WTC11 (cell line): Measurements from ENCODE around the gene UQCC2. TPM values are rescaled to one million over a fixed set of nuclear protein-coding genes. Genes with fewer than 3 reads are reported as not detected.

ENCODE experiments used
- ATAC-seq: fragments of 200-7000 bp; cut with Tn5 transposase; 2 replicates; pipeline ENCODE4 v1.10.0; 2021; ENCODE audit warnings: mild to moderate bottlenecking, moderate library complexity
- CTCF ChIA-PET: fragments of 300-600 bp; sonication (Branson Sonifier 250); formaldehyde crosslinking; loops from one replicate; lab custom pipeline; 2021; ENCODE audit warnings: antibody characterized with exemption; lab: Charles Lee
- POLR2A ChIA-PET: fragments of 350-600 bp; sonication (Branson Sonifier 250); formaldehyde crosslinking; loops from one replicate; lab custom pipeline; 2021; ENCODE audit warnings: antibody characterized with exemption; lab: Charles Lee
- DNase-seq: peaks from one replicate; pipeline ENCODE4 v3.0.0; 2021; ENCODE audit warnings: low spot score
- H3K27ac Mint-ChIP-seq: 2 replicates; pipeline ENCODE4 v1.8.0; 2021; ENCODE audit warnings: mixed read lengths
- H3K27me3 Mint-ChIP-seq: 2 replicates; pipeline ENCODE4 v1.8.0; 2021; ENCODE audit warnings: low read depth, mild to moderate bottlenecking, moderate library complexity, mixed read lengths
- H3K36me3 Mint-ChIP-seq: 2 replicates; pipeline ENCODE4 v1.8.0; 2021; ENCODE audit warnings: mixed read lengths
- H3K4me1 Mint-ChIP-seq: 2 replicates; pipeline ENCODE4 v1.8.0; 2022; ENCODE audit warnings: mixed read lengths
- H3K4me3 Mint-ChIP-seq: 2 replicates; pipeline ENCODE4 v1.8.0; 2021; ENCODE audit warnings: mild to moderate bottlenecking, moderate library complexity, mixed read lengths
- H3K9me3 Mint-ChIP-seq: 2 replicates; pipeline ENCODE4 v1.8.0; 2021; ENCODE audit warnings: mixed read lengths
- ARID4B ChIP-seq: sonication (generic); formaldehyde crosslinking; IDR thresholded peaks from 2 replicates; pipeline ENCODE4 v1.8.0; 2023; ENCODE audit warnings: missing genetic modification reagents, mild to moderate bottlenecking, borderline replicate concordance
- ATF1 ChIP-seq: sonication (generic); formaldehyde crosslinking; IDR thresholded peaks from 2 replicates; pipeline ENCODE4 v1.8.1; 2023; ENCODE audit warnings: mild to moderate bottlenecking, moderate library complexity, missing genetic modification reagents
- ELF4 ChIP-seq: sonication (generic); formaldehyde crosslinking; IDR thresholded peaks from 2 replicates; pipeline ENCODE4 v1.8.1; 2022; ENCODE audit warnings: low read depth, mild to moderate bottlenecking, moderate library complexity, missing genetic modification reagents
- FOXP1 ChIP-seq: sonication (generic); formaldehyde crosslinking; IDR thresholded peaks from 2 replicates; pipeline ENCODE4 v1.8.0; 2022; ENCODE audit warnings: missing genetic modification reagents, mild to moderate bottlenecking, moderate library complexity, borderline replicate concordance
- GABPB1 ChIP-seq: sonication (generic); formaldehyde crosslinking; IDR thresholded peaks from 2 replicates; pipeline ENCODE4 v1.8.1; 2023; ENCODE audit warnings: mild to moderate bottlenecking, missing genetic modification reagents
- MYBL2 ChIP-seq: sonication (generic); formaldehyde crosslinking; IDR thresholded peaks from 2 replicates; pipeline ENCODE4 v1.8.1; 2023; ENCODE audit warnings: mild to moderate bottlenecking, moderate library complexity, missing genetic modification reagents
- NFATC4 ChIP-seq: fragments of 250-450 bp; sonication (Bioruptor Pico); IDR thresholded peaks from 2 replicates; pipeline ENCODE4 v1.9.0; 2021; ENCODE audit warnings: mild to moderate bottlenecking
- NR2C2 ChIP-seq: sonication (generic); formaldehyde crosslinking; IDR thresholded peaks from 2 replicates; pipeline ENCODE4 v1.8.0; 2022; ENCODE audit warnings: mild to moderate bottlenecking, missing genetic modification reagents
- NR3C1 ChIP-seq: sonication (generic); formaldehyde crosslinking; conservative IDR thresholded peaks from 2 replicates; pipeline ENCODE4 v1.8.1; 2023; ENCODE audit warnings: low read depth, mild to moderate bottlenecking, missing genetic modification reagents
- RELA ChIP-seq: sonication (generic); formaldehyde crosslinking; IDR thresholded peaks from 2 replicates; pipeline ENCODE4 v1.8.1; 2022; ENCODE audit warnings: missing genetic modification reagents, mild to moderate bottlenecking, borderline replicate concordance
- TP53 ChIP-seq: sonication (generic); formaldehyde crosslinking; IDR thresholded peaks from 2 replicates; pipeline ENCODE4 v1.8.1; 2023; ENCODE audit warnings: mild to moderate bottlenecking, missing genetic modification reagents
- ZNF138 ChIP-seq: sonication (generic); formaldehyde crosslinking; conservative IDR thresholded peaks from 2 replicates; pipeline ENCODE4 v1.8.1; 2022; ENCODE audit warnings: mild to moderate bottlenecking, moderate library complexity, missing genetic modification reagents
- total RNA-seq: library from RNA; stranded (reverse); gene quantifications from 3 replicates; pipeline ENCODE4 v1.2.3, GENCODE V29; 2021
- TF ChIP-seq, protein P1 (sequence below): sonication (generic); formaldehyde crosslinking; conservative IDR thresholded peaks from 2 replicates; pipeline ENCODE4 v1.8.1; 2022; ENCODE audit warnings: mild to moderate bottlenecking, missing genetic modification reagents
- TF ChIP-seq, protein P2 (sequence below): sonication (generic); formaldehyde crosslinking; conservative IDR thresholded peaks from 2 replicates; pipeline ENCODE4 v1.8.1; 2023; ENCODE audit warnings: mild to moderate bottlenecking, low read depth, missing genetic modification reagents, moderate library complexity
- TF ChIP-seq, protein P3 (sequence below): fragments of 200-600 bp; IDR thresholded peaks from 2 replicates; pipeline ENCODE4 v1.8.0; 2022; ENCODE audit warnings: antibody characterized with exemption
- TF ChIP-seq, protein P4 (sequence below): sonication (generic); formaldehyde crosslinking; IDR thresholded peaks from 2 replicates; pipeline ENCODE4 v1.8.0; 2023; ENCODE audit warnings: mild to moderate bottlenecking, missing genetic modification reagents
- TF ChIP-seq, protein P5 (sequence below): sonication (generic); formaldehyde crosslinking; IDR thresholded peaks from 2 replicates; pipeline ENCODE4 v1.8.1; 2023; ENCODE audit warnings: mild to moderate bottlenecking, missing genetic modification reagents, moderate library complexity
- TF ChIP-seq, protein P6 (sequence below): sonication (generic); formaldehyde crosslinking; IDR thresholded peaks from 2 replicates; pipeline ENCODE4 v1.8.0; 2022; ENCODE audit warnings: mild to moderate bottlenecking, missing genetic modification reagents
- TF ChIP-seq, protein P7 (sequence below): sonication (generic); formaldehyde crosslinking; IDR thresholded peaks from 2 replicates; pipeline ENCODE4 v1.8.0; 2022; ENCODE audit warnings: mild to moderate bottlenecking, missing genetic modification reagents
- TF ChIP-seq, protein P8 (sequence below): sonication (generic); formaldehyde crosslinking; IDR thresholded peaks from 2 replicates; pipeline ENCODE4 v1.8.0; 2023; ENCODE audit warnings: missing genetic modification reagents

The UQCC2 gene
- total RNA-seq, 1 experiment from 2014 or later: 65.8 TPM

GRCh38 chr6:33675968-33676367, 35.5 kb downstream of the UQCC2 start:
- Mint-ChIP-seq H3K27me3 (no peaks in the 10 kb centered on the region), H3K9me3 (no peaks in the 10 kb centered on the region), H3K36me3 (peaks cover 42% of the 10 kb centered on the region), H3K4me1 (no peaks in the 10 kb centered on the region), H3K4me3 (no peak overlapping the region), H3K27ac (no peak overlapping the region)
- POLR2A ChIA-PET: no interaction called here
- DNase-seq (no peak), ATAC-seq (no peak)
- CTCF ChIA-PET: interaction anchor here (0.6 to 1.6 kb wide), 3 partner anchors 44 to 325 kb away, joined by 3 to 5 read pairs (median 4); no protein-coding TSS in a partner anchor
- no peak for TF ChIP-seq ATF1
- TF ChIP-seq, protein P1, sequence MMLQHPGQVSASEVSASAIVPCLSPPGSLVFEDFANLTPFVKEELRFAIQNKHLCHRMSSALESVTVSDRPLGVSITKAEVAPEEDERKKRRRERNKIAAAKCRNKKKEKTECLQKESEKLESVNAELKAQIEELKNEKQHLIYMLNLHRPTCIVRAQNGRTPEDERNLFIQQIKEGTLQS: no peak
- TF ChIP-seq ELF4 (CRISPR knock-in tag): no peak
- TF ChIP-seq ARID4B: no peak
- TF ChIP-seq, protein P2, sequence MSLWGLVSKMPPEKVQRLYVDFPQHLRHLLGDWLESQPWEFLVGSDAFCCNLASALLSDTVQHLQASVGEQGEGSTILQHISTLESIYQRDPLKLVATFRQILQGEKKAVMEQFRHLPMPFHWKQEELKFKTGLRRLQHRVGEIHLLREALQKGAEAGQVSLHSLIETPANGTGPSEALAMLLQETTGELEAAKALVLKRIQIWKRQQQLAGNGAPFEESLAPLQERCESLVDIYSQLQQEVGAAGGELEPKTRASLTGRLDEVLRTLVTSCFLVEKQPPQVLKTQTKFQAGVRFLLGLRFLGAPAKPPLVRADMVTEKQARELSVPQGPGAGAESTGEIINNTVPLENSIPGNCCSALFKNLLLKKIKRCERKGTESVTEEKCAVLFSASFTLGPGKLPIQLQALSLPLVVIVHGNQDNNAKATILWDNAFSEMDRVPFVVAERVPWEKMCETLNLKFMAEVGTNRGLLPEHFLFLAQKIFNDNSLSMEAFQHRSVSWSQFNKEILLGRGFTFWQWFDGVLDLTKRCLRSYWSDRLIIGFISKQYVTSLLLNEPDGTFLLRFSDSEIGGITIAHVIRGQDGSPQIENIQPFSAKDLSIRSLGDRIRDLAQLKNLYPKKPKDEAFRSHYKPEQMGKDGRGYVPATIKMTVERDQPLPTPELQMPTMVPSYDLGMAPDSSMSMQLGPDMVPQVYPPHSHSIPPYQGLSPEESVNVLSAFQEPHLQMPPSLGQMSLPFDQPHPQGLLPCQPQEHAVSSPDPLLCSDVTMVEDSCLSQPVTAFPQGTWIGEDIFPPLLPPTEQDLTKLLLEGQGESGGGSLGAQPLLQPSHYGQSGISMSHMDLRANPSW: no peak
- TF ChIP-seq, protein P3, sequence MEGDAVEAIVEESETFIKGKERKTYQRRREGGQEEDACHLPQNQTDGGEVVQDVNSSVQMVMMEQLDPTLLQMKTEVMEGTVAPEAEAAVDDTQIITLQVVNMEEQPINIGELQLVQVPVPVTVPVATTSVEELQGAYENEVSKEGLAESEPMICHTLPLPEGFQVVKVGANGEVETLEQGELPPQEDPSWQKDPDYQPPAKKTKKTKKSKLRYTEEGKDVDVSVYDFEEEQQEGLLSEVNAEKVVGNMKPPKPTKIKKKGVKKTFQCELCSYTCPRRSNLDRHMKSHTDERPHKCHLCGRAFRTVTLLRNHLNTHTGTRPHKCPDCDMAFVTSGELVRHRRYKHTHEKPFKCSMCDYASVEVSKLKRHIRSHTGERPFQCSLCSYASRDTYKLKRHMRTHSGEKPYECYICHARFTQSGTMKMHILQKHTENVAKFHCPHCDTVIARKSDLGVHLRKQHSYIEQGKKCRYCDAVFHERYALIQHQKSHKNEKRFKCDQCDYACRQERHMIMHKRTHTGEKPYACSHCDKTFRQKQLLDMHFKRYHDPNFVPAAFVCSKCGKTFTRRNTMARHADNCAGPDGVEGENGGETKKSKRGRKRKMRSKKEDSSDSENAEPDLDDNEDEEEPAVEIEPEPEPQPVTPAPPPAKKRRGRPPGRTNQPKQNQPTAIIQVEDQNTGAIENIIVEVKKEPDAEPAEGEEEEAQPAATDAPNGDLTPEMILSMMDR: no peak
- TF ChIP-seq NR3C1 (CRISPR knock-in tag): no peak
- TF ChIP-seq, protein P4, sequence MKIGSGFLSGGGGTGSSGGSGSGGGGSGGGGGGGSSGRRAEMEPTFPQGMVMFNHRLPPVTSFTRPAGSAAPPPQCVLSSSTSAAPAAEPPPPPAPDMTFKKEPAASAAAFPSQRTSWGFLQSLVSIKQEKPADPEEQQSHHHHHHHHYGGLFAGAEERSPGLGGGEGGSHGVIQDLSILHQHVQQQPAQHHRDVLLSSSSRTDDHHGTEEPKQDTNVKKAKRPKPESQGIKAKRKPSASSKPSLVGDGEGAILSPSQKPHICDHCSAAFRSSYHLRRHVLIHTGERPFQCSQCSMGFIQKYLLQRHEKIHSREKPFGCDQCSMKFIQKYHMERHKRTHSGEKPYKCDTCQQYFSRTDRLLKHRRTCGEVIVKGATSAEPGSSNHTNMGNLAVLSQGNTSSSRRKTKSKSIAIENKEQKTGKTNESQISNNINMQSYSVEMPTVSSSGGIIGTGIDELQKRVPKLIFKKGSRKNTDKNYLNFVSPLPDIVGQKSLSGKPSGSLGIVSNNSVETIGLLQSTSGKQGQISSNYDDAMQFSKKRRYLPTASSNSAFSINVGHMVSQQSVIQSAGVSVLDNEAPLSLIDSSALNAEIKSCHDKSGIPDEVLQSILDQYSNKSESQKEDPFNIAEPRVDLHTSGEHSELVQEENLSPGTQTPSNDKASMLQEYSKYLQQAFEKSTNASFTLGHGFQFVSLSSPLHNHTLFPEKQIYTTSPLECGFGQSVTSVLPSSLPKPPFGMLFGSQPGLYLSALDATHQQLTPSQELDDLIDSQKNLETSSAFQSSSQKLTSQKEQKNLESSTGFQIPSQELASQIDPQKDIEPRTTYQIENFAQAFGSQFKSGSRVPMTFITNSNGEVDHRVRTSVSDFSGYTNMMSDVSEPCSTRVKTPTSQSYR (CRISPR knock-in tag): no peak
- no peak for TF ChIP-seq TP53
- no peak for TF ChIP-seq RELA (CRISPR knock-in tag)
- no peak for TF ChIP-seq FOXP1 (CRISPR knock-in tag)
- TF ChIP-seq, protein P5, sequence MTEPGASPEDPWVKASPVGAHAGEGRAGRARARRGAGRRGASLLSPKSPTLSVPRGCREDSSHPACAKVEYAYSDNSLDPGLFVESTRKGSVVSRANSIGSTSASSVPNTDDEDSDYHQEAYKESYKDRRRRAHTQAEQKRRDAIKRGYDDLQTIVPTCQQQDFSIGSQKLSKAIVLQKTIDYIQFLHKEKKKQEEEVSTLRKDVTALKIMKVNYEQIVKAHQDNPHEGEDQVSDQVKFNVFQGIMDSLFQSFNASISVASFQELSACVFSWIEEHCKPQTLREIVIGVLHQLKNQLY: no peak
- TF ChIP-seq, protein P6, sequence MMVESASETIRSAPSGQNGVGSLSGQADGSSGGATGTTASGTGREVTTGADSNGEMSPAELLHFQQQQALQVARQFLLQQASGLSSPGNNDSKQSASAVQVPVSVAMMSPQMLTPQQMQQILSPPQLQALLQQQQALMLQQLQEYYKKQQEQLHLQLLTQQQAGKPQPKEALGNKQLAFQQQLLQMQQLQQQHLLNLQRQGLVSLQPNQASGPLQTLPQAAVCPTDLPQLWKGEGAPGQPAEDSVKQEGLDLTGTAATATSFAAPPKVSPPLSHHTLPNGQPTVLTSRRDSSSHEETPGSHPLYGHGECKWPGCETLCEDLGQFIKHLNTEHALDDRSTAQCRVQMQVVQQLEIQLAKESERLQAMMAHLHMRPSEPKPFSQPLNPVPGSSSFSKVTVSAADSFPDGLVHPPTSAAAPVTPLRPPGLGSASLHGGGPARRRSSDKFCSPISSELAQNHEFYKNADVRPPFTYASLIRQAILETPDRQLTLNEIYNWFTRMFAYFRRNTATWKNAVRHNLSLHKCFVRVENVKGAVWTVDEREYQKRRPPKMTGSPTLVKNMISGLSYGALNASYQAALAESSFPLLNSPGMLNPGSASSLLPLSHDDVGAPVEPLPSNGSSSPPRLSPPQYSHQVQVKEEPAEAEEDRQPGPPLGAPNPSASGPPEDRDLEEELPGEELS (CRISPR knock-in tag): no peak
- no peak for TF ChIP-seq GABPB1 (CRISPR knock-in tag)
- no peak for TF ChIP-seq MYBL2 (CRISPR knock-in tag)
- no peak for TF ChIP-seq ZNF138 (CRISPR knock-in tag)
- TF ChIP-seq, protein P7, sequence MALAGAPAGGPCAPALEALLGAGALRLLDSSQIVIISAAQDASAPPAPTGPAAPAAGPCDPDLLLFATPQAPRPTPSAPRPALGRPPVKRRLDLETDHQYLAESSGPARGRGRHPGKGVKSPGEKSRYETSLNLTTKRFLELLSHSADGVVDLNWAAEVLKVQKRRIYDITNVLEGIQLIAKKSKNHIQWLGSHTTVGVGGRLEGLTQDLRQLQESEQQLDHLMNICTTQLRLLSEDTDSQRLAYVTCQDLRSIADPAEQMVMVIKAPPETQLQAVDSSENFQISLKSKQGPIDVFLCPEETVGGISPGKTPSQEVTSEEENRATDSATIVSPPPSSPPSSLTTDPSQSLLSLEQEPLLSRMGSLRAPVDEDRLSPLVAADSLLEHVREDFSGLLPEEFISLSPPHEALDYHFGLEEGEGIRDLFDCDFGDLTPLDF (CRISPR knock-in tag): no peak
- no peak for TF ChIP-seq NFATC4 (CRISPR knock-in tag)
- TF ChIP-seq NR2C2 (CRISPR knock-in tag): no peak
- TF ChIP-seq, protein P8, sequence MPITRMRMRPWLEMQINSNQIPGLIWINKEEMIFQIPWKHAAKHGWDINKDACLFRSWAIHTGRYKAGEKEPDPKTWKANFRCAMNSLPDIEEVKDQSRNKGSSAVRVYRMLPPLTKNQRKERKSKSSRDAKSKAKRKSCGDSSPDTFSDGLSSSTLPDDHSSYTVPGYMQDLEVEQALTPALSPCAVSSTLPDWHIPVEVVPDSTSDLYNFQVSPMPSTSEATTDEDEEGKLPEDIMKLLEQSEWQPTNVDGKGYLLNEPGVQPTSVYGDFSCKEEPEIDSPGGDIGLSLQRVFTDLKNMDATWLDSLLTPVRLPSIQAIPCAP (CRISPR knock-in tag): no peak
